DND-41 (cell line): Measurements from ENCODE around the gene RNF151.
A peak's percentile ranks its signal among the peaks of the same experiment; 100 is the strongest.
"Not testable (repeated sequence)": the region's sequence is repeated elsewhere in the genome, so short reads cannot be mapped to it uniquely, and the experiment has no call there.

Experiments used
- ATAC-seq: fragments of 200-7000 bp; cut with Tn5 transposase; 3 replicates; pipeline ENCODE4 v1.9.1; 2021; ENCODE audit warnings: low read depth; ENCODE audit not compliant: insufficient read depth
- DNase-seq: peaks from one replicate; pipeline ENCODE4 v3.0.0-alpha.2; 2020
- H2AFZ ChIP-seq: 2 replicates; pipeline ENCODE4 v1.6.0; 2012; ENCODE audit warnings: low read depth, low read length
- H3K27ac ChIP-seq: 2 replicates; pipeline ENCODE4 v1.5.1; 2012; ENCODE audit warnings: low read length, inconsistent platforms
- H3K27me3 ChIP-seq: fragments of 200-600 bp; sonication (generic); 2 replicates; pipeline ENCODE4 v1.6.0; 2012; ENCODE audit warnings: low read length, mild to moderate bottlenecking, inconsistent platforms; ENCODE audit not compliant: insufficient read depth, poor library complexity
- H3K36me3 ChIP-seq: 2 replicates; pipeline ENCODE4 v1.5.1; 2012; ENCODE audit warnings: low read length, inconsistent platforms; ENCODE audit not compliant: insufficient read depth
- H3K4me1 ChIP-seq: 2 replicates; pipeline ENCODE4 v1.5.1; 2012; ENCODE audit warnings: mild to moderate bottlenecking, low read length; ENCODE audit not compliant: insufficient read depth
- H3K4me2 ChIP-seq: 2 replicates; pipeline ENCODE4 v1.6.0; 2012; ENCODE audit warnings: mild to moderate bottlenecking, moderate library complexity, low read length, inconsistent platforms; ENCODE audit not compliant: insufficient read depth
- H3K4me3 ChIP-seq, 2 experiments: fragments of 200-600 bp in 1 of 2; shearing (Covaris generic) in 1 of 2; 2 replicates each; pipeline ENCODE4 v1.5.1; 2012 to 2016; ENCODE audit warnings: inconsistent platforms in 2 of 2, low read length in 2 of 2, mild to moderate bottlenecking in 2 of 2, low read depth in 1 of 2, moderate library complexity in 1 of 2
- H3K79me2 ChIP-seq: 2 replicates; pipeline ENCODE4 v1.6.0; 2012; ENCODE audit warnings: low read length, inconsistent platforms; ENCODE audit not compliant: insufficient read depth
- H3K9ac ChIP-seq: 2 replicates; pipeline ENCODE4 v1.6.0; 2012; ENCODE audit warnings: low read depth, mild to moderate bottlenecking, inconsistent platforms, low read length, moderate library complexity
- H3K9me3 ChIP-seq: 2 replicates; pipeline ENCODE4 v1.5.1; 2012; ENCODE audit warnings: low read length, moderate library complexity, mild to moderate bottlenecking, inconsistent platforms; ENCODE audit not compliant: insufficient read depth, severe bottlenecking
- H4K20me1 ChIP-seq: 2 replicates; pipeline ENCODE4 v1.6.0; 2012; ENCODE audit warnings: low read length; ENCODE audit not compliant: insufficient read depth
- CTCF ChIP-seq: IDR thresholded peaks from 2 replicates; pipeline ENCODE4 v1.5.1; 2012; ENCODE audit warnings: borderline replicate concordance, low read length, moderate library complexity, mild to moderate bottlenecking; ENCODE audit not compliant: poor library complexity, severe bottlenecking; ENCODE audit errors: extremely low read depth
- EZH2 ChIP-seq: IDR thresholded peaks from 3 replicates; pipeline ENCODE4 v1.6.1; 2012; ENCODE audit warnings: borderline replicate concordance, low read depth, mild to moderate bottlenecking, moderate library complexity, low read length, inconsistent platforms; ENCODE audit not compliant: severe bottlenecking

The RNF151 gene

GRCh38 chr16:1953734-1954133, 12.9 kb upstream of the RNF151 start:
- TF ChIP-seq CTCF: no peak
- TF ChIP-seq EZH2: no peak
- no peaks in the 10 kb centered on the region for H3K36me3 ChIP-seq
- no peak overlapping the region for H3K9ac ChIP-seq
- ATAC-seq (no peak), DNase-seq (no peak)
- no peaks in the 10 kb centered on the region for H3K9me3 ChIP-seq
- no peaks in the 10 kb centered on the region for H3K79me2 ChIP-seq
- no peak overlapping the region for H3K4me3 ChIP-seq
- H3K27me3 ChIP-seq: no peaks in the 10 kb centered on the region
- H2AFZ ChIP-seq: no peak overlapping the region
- no peak overlapping the region for H3K27ac ChIP-seq
- H3K4me1 ChIP-seq: peaks cover 2% of the 10 kb centered on the region
- H3K4me2 ChIP-seq: no peak overlapping the region
- H4K20me1 ChIP-seq: no peaks in the 10 kb centered on the region

- ATAC-seq, H3K4me3 ChIP-seq, H3K9ac ChIP-seq, H3K4me2 ChIP-seq, H3K27me3 ChIP-seq, H2AFZ ChIP-seq, H3K9me3 ChIP-seq, H3K27ac ChIP-seq: not testable (repeated sequence)
- peak; percentile 39 for DNase-seq
- Histone ChIP-seq H4K20me1 (peaks cover 15% of the 10 kb centered on the region), H3K36me3 (peaks cover 18% of the 10 kb centered on the region), H3K79me2 (peaks cover 25% of the 10 kb centered on the region), H3K4me1 (peaks cover 35% of the 10 kb centered on the region)
These were observed 9.1 kb upstream of the RNF151 start for GRCh38 chr16:1957434-1958142.

DNA sequence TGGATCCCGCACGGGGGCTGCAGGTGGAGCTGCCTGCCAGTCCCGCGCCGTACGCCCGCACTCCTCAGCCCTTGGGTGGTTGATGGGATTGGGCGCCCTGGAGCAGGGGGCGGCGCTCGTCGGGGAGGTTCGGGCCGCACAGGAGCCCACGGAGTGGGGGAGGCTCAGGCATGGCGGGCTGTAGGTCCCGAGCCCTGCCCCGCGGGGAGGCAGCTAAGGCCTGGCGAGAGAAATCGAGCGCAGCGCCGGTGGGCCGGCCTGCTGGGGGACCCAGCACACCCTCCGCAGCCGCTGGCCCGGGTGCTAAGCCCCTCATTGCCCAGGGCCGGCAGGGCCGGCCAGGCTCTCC, 8.5 kb upstream of the RNF151 start:
- not testable (repeated sequence) for DNase-seq, H3K4me3 ChIP-seq, H2AFZ ChIP-seq, H3K9ac ChIP-seq, ATAC-seq, H3K27ac ChIP-seq, H3K27me3 ChIP-seq, H3K4me2 ChIP-seq, H3K9me3 ChIP-seq
- Histone ChIP-seq H4K20me1 (peaks cover 20% of the 10 kb centered on the region), H3K36me3 (peaks cover 24% of the 10 kb centered on the region), H3K4me1 (peaks cover 40% of the 10 kb centered on the region), H3K79me2 (peaks cover 31% of the 10 kb centered on the region)

DNA sequence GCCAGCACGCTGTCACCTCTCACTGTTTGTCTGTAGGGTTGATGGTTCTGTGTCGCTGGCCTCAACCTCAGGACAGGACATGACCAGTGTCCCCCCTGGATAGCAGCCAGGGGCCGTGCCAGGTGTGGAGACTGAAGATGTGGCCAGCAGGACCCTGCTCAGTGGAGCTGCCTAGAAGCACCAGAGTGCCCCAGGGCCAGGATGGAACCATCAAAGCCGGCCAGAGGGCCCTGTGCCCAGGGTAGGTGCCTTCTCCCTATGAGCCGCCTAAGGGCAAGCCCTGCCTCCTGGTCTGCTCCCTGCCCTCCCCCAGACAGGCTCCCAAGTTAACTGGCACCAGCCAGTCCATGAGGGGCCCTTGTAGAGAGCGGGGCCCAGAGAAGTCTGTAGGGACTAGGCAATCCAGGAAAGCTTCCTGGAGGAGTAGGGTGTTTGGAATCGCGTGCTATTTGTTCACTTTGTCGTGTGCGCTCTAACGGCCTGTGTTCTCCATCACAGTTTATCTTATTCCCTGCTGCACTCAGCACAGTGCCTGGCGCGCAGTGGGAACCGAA, 7.9 kb upstream of the RNF151 start:
- no peaks in the 10 kb centered on the region for H3K9me3 ChIP-seq
- peak overlapping the region; percentile 89 for H2AFZ ChIP-seq
- H3K9ac ChIP-seq: peak overlapping the region; percentile 81
- DNase-seq (no peak), ATAC-seq (no peak)
- peak overlapping the region in 1 of 2 experiments; percentile 75; a peak in 3 of 4 replicates for H3K4me3 ChIP-seq
- peak overlapping the region; percentile 68 for H3K27ac ChIP-seq
- H3K4me2 ChIP-seq: peak overlapping the region; percentile 76
- peaks cover 27% of the 10 kb centered on the region for H4K20me1 ChIP-seq
- TF ChIP-seq CTCF (no peak), EZH2 (no peak)
- peaks cover 30% of the 10 kb centered on the region for H3K36me3 ChIP-seq
- H3K79me2 ChIP-seq: peaks cover 37% of the 10 kb centered on the region
- no peaks in the 10 kb centered on the region for H3K27me3 ChIP-seq
- peaks cover 47% of the 10 kb centered on the region for H3K4me1 ChIP-seq
